Activated naive CD4-positive, alpha-beta T cell treated with anti-CD3 and anti-CD28 coated beads, Interleukin-2, amount 50 U/mL, for 16 hours (primary cell): ENCODE results near the gene RNF31.
"Not testable (repeated sequence)": the region's sequence is repeated elsewhere in the genome, so short reads cannot be mapped to it uniquely, and the experiment has no call there.

ENCODE experiments used
- DNase-seq: peaks from one replicate; pipeline ENCODE4 v3.0.0-alpha.2; 2020

The RNF31 gene

GRCh38 chr14:24184104-24184970 is 37.0 kb downstream of the RNF31 start:
- DNase-seq: no peak

- no peak for DNase-seq
These were observed 37.7 kb downstream of the RNF31 start for GRCh38 chr14:24185026-24185425.

- no peak for DNase-seq
These were observed 38.4 kb downstream of the RNF31 start for GRCh38 chr14:24185741-24186140.

- no peak for DNase-seq
These were observed 39.7 kb downstream of the RNF31 start for GRCh38 chr14:24186831-24187538.

GRCh38 chr14:24187539-24187915 is 40.2 kb downstream of the RNF31 start:
- no peak for DNase-seq

GRCh38 chr14:24188251-24189058 is 41.2 kb downstream of the RNF31 start, which contains the start of gene IPO4:
Gene IPO4, minus strand, starts transcription at chr14:24188816. Its CDS starts 29 bp downstream, at chr14:24188787.
- peak; percentile 95 for DNase-seq

- no peak for DNase-seq
These were observed 41.7 kb downstream of the RNF31 start for GRCh38 chr14:24189059-24189375.

- DNase-seq: no peak
These were observed 42.2 kb downstream of the RNF31 start for GRCh38 chr14:24189460-24189859.

GRCh38 chr14:24190416-24190815 is 43.1 kb downstream of the RNF31 start:
- DNase-seq: no peak

- no peak for DNase-seq
These were observed 45.6 kb downstream of the RNF31 start for GRCh38 chr14:24192933-24193332.

GRCh38 chr14:24194186-24194872 is 47.0 kb downstream of the RNF31 start:
- DNase-seq: no peak

GRCh38 chr14:24194873-24195185 is 47.5 kb downstream of the RNF31 start:
- no peak for DNase-seq

- DNase-seq: peak; percentile 89
These were observed 48.1 kb downstream of the RNF31 start, which contains the start of gene TM9SF1 for GRCh38 chr14:24195186-24196070. Gene TM9SF1, minus strand, starts transcription at chr14:24195441. Its CDS starts 422 bp downstream, at chr14:24195019.

- DNase-seq: no peak
These were observed 49.1 kb downstream of the RNF31 start for GRCh38 chr14:24196071-24197055.

GRCh38 chr14:24197056-24197450 is 49.8 kb downstream of the RNF31 start:
- no peak for DNase-seq

- no peak for DNase-seq
These were observed 51.7 kb downstream of the RNF31 start for GRCh38 chr14:24198814-24199524.

- DNase-seq: not testable (repeated sequence)
These were observed 55.2 kb downstream of the RNF31 start for GRCh38 chr14:24202538-24202937.

- not testable (repeated sequence) for DNase-seq
These were observed 56.1 kb downstream of the RNF31 start for GRCh38 chr14:24203249-24203886.
